Liver (tissue), 3 donors: ENCODE results near the gene ADAMTS14.

Source experiments
- FOXA1 ChIP-seq: IDR thresholded peaks from 2 replicates; pipeline ENCODE4 v1.6.1; 2016; ENCODE audit warnings: antibody characterized with exemption
- JUND ChIP-seq, 2 donors: IDR thresholded peaks; 2 replicates each; pipeline ENCODE4 v1.6.1; 2016; ENCODE audit warnings: antibody characterized with exemption in 2 of 2
- RAD21 ChIP-seq, 2 donors: IDR thresholded peaks; 2 replicates each; pipeline ENCODE4 v1.6.1; 2016; ENCODE audit warnings: antibody characterized with exemption in 2 of 2, mild to moderate bottlenecking in 2 of 2
- TAF1 ChIP-seq: conservative IDR thresholded peaks from 2 replicates; pipeline ENCODE4 v1.6.1; 2016; ENCODE audit warnings: antibody characterized with exemption, mild to moderate bottlenecking
- TF ChIP-seq, protein P1 (sequence below): fragments of 150-350 bp; IDR thresholded peaks from 2 replicates; pipeline ENCODE4 v1.5.1; 2017; ENCODE audit warnings: improper control_type of control experiment, low read depth, low read length; ENCODE audit not compliant: missing input control
- TF ChIP-seq, protein P2 (sequence below): IDR thresholded peaks from 2 replicates; pipeline ENCODE4 v1.6.1; 2016; ENCODE audit warnings: antibody characterized with exemption, mild to moderate bottlenecking
- donor health status: healthy.
- donor health status: healthy.

DNA sequence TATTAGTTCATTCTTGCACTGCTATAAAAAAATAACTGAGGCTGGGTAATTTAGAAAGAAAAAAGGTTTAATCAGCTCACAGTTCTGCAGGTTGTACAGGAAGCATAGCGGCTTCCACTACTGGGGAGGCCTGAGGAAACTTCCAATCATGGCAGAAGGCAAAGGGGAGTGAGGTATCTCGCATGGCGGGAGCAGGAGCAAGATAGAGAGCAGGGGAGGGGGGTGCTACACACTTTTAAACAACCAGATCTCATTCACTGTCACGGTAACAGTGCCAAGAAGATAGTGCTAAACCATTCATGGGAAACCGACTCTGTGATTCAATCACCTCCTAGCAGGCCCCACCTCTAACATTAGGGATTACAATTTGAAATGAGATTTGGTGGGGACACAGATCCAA is 11.6 kb downstream of the ADAMTS14 start:
- TF ChIP-seq, protein P1, sequence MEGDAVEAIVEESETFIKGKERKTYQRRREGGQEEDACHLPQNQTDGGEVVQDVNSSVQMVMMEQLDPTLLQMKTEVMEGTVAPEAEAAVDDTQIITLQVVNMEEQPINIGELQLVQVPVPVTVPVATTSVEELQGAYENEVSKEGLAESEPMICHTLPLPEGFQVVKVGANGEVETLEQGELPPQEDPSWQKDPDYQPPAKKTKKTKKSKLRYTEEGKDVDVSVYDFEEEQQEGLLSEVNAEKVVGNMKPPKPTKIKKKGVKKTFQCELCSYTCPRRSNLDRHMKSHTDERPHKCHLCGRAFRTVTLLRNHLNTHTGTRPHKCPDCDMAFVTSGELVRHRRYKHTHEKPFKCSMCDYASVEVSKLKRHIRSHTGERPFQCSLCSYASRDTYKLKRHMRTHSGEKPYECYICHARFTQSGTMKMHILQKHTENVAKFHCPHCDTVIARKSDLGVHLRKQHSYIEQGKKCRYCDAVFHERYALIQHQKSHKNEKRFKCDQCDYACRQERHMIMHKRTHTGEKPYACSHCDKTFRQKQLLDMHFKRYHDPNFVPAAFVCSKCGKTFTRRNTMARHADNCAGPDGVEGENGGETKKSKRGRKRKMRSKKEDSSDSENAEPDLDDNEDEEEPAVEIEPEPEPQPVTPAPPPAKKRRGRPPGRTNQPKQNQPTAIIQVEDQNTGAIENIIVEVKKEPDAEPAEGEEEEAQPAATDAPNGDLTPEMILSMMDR: no peak
- no peak for TF ChIP-seq RAD21 (IDR thresholded peaks at IDR 0.05)
- TF ChIP-seq JUND (IDR thresholded peaks at IDR 0.05): no peak
- TF ChIP-seq, protein P2, sequence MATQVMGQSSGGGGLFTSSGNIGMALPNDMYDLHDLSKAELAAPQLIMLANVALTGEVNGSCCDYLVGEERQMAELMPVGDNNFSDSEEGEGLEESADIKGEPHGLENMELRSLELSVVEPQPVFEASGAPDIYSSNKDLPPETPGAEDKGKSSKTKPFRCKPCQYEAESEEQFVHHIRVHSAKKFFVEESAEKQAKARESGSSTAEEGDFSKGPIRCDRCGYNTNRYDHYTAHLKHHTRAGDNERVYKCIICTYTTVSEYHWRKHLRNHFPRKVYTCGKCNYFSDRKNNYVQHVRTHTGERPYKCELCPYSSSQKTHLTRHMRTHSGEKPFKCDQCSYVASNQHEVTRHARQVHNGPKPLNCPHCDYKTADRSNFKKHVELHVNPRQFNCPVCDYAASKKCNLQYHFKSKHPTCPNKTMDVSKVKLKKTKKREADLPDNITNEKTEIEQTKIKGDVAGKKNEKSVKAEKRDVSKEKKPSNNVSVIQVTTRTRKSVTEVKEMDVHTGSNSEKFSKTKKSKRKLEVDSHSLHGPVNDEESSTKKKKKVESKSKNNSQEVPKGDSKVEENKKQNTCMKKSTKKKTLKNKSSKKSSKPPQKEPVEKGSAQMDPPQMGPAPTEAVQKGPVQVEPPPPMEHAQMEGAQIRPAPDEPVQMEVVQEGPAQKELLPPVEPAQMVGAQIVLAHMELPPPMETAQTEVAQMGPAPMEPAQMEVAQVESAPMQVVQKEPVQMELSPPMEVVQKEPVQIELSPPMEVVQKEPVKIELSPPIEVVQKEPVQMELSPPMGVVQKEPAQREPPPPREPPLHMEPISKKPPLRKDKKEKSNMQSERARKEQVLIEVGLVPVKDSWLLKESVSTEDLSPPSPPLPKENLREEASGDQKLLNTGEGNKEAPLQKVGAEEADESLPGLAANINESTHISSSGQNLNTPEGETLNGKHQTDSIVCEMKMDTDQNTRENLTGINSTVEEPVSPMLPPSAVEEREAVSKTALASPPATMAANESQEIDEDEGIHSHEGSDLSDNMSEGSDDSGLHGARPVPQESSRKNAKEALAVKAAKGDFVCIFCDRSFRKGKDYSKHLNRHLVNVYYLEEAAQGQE: no peak
- no peak for TF ChIP-seq FOXA1
- TF ChIP-seq TAF1: no peak
